MM.1S (cell line): ENCODE measurements around the gene RAB6C.
"Not testable (repeated sequence)": the region's sequence is repeated elsewhere in the genome, so short reads cannot be mapped to it uniquely, and the experiment has no call there.

Source experiments
- DNase-seq: peaks from one replicate; pipeline ENCODE4 v3.0.0-alpha.2; 2015
- H2AFZ ChIP-seq: fragments of 300-600 bp; sonication (generic); 2 replicates; pipeline ENCODE4 v1.6.0; 2016; ENCODE audit warnings: antibody characterized with exemption, low read length
- H3F3A ChIP-seq: fragments of 300-600 bp; sonication (generic); 2 replicates; pipeline ENCODE4 v1.6.1; 2016; ENCODE audit warnings: mild to moderate bottlenecking, antibody characterized with exemption, low read length, moderate library complexity, mixed read lengths; ENCODE audit not compliant: insufficient read depth
- H3K27ac ChIP-seq: fragments of 300-600 bp; sonication (generic); 2 replicates; pipeline ENCODE4 v1.5.1; 2016; ENCODE audit warnings: mild to moderate bottlenecking, low read length
- H3K27me3 ChIP-seq: fragments of 300-600 bp; sonication (generic); replicated peaks from 2 replicates; pipeline ENCODE4 v1.6.0; 2016; ENCODE audit warnings: low read length; ENCODE audit not compliant: insufficient read depth
- H3K36me3 ChIP-seq: fragments of 300-600 bp; sonication (generic); replicated peaks from 2 replicates; pipeline ENCODE4 v1.6.1; 2016; ENCODE audit warnings: mild to moderate bottlenecking, low read length, mixed read lengths; ENCODE audit not compliant: insufficient read depth
- H3K4me1 ChIP-seq: fragments of 300-600 bp; sonication (generic); 2 replicates; pipeline ENCODE4 v1.6.1; 2016; ENCODE audit warnings: low read length, mixed read lengths
- H3K4me2 ChIP-seq: fragments of 300-600 bp; sonication (generic); 2 replicates; pipeline ENCODE4 v1.6.0; 2016; ENCODE audit warnings: low read depth, low read length
- H3K4me3 ChIP-seq: fragments of 300-600 bp; sonication (generic); 2 replicates; pipeline ENCODE4 v1.5.1; 2016; ENCODE audit warnings: low read length, mixed read lengths
- H3K79me2 ChIP-seq: fragments of 300-600 bp; sonication (generic); 2 replicates; pipeline ENCODE4 v1.6.1; 2016; ENCODE audit warnings: mixed run types, low read length, mixed read lengths
- H3K9ac ChIP-seq: fragments of 300-600 bp; sonication (generic); 2 replicates; pipeline ENCODE4 v1.6.1; 2016; ENCODE audit warnings: low read length, mixed read lengths
- H3K9me2 ChIP-seq: fragments of 300-600 bp; sonication (generic); replicated peaks from 2 replicates; pipeline ENCODE4 v1.6.1; 2016; ENCODE audit warnings: mild to moderate bottlenecking, low read length, mixed read lengths; ENCODE audit not compliant: insufficient read depth
- H3K9me3 ChIP-seq: fragments of 300-600 bp; sonication (generic); replicated peaks from 2 replicates; pipeline ENCODE4 v1.6.1; 2016; ENCODE audit warnings: mild to moderate bottlenecking, low read length, mixed read lengths; ENCODE audit not compliant: insufficient read depth
- H4K20me1 ChIP-seq: fragments of 300-600 bp; sonication (generic); 2 replicates; pipeline ENCODE4 v1.6.1; 2016; ENCODE audit warnings: mild to moderate bottlenecking, low read length, moderate library complexity, mixed read lengths; ENCODE audit not compliant: insufficient read depth
- EZH2 ChIP-seq: fragments of 300-600 bp; sonication (generic); optimal IDR thresholded peaks from 2 replicates; pipeline ENCODE3; 2017; ENCODE audit warnings: low read depth, mild to moderate bottlenecking, antibody characterized with exemption, low read length, mixed read lengths
- EZH2phosphoT487 ChIP-seq: fragments of 300-600 bp; sonication (generic); IDR thresholded peaks from 2 replicates; pipeline ENCODE4 v1.6.1; 2018; ENCODE audit warnings: antibody characterized with exemption, low read length
- TF ChIP-seq, protein P1 (sequence below): fragments of 300-600 bp; sonication (generic); IDR thresholded peaks from 2 replicates; pipeline ENCODE4 v1.5.1; 2016; ENCODE audit warnings: antibody characterized with exemption, low read length, mixed read lengths

The RAB6C gene

DNA sequence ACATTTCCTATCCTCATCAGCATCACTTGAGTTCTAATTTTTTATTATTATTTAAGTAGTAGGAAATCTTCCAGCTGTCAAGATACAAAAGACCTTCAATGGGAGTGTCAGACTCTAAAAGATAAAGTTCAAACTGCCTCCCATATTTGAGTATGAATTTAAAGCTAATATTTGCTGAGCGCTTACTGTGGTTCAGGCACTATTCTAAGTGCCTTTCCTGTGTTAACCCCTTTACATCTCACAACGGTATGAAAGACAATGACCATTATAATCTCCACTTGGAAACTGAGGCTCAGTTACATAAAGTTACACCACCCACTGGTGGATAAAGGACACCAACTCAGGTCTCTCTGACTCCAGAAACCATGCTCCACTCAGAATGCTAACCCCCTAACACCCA is 39.9 kb downstream of the RAB6C start:
- H4K20me1 ChIP-seq, result no peaks in the 10 kb centered on the region
- H3K9me2 ChIP-seq, result no peaks in the 10 kb centered on the region
- H3K9ac ChIP-seq, result no peak overlapping the region
- TF ChIP-seq, protein P1, sequence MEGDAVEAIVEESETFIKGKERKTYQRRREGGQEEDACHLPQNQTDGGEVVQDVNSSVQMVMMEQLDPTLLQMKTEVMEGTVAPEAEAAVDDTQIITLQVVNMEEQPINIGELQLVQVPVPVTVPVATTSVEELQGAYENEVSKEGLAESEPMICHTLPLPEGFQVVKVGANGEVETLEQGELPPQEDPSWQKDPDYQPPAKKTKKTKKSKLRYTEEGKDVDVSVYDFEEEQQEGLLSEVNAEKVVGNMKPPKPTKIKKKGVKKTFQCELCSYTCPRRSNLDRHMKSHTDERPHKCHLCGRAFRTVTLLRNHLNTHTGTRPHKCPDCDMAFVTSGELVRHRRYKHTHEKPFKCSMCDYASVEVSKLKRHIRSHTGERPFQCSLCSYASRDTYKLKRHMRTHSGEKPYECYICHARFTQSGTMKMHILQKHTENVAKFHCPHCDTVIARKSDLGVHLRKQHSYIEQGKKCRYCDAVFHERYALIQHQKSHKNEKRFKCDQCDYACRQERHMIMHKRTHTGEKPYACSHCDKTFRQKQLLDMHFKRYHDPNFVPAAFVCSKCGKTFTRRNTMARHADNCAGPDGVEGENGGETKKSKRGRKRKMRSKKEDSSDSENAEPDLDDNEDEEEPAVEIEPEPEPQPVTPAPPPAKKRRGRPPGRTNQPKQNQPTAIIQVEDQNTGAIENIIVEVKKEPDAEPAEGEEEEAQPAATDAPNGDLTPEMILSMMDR, result no peak
- TF ChIP-seq EZH2phosphoT487, result no peak
- TF ChIP-seq EZH2, result no peak
- H3K4me3 ChIP-seq, result no peak overlapping the region
- H3K4me2 ChIP-seq, result no peak overlapping the region
- no peak overlapping the region for H2AFZ ChIP-seq
- no peaks in the 10 kb centered on the region for H3K79me2 ChIP-seq
- H3K27ac ChIP-seq, result no peak overlapping the region
- no peaks in the 10 kb centered on the region for H3K4me1 ChIP-seq
- H3K27me3 ChIP-seq, result no peaks in the 10 kb centered on the region
- DNase-seq, result no peak
- H3K36me3 ChIP-seq, result no peaks in the 10 kb centered on the region
- no peaks in the 10 kb centered on the region for H3F3A ChIP-seq
- H3K9me3 ChIP-seq, result no peaks in the 10 kb centered on the region

DNA sequence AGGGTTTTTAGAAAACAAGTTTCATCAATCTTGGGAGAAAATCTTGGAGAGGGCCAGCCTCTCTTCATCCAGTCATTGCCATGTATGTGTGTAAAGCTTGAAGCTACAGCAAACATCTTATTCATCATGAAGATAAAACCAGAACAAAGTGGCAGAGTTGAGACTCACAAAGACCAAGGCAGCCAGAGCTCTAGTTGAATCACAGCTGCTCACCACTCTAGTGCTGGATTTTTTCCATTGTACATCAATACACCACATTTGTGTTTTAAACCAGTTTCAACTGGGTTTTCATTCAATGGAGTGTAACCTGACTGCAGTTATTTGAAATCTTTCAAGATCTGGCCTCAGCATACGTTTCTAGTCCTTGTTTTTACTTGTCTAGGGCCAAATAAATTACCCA is 40.6 kb downstream of the RAB6C start:
- not testable (repeated sequence) for H3K9ac ChIP-seq, H3K27me3 ChIP-seq, H2AFZ ChIP-seq, DNase-seq, H3K27ac ChIP-seq, H3K36me3 ChIP-seq, H3K4me3 ChIP-seq, H3K9me2 ChIP-seq, H3K79me2 ChIP-seq, H3K9me3 ChIP-seq, H3K4me1 ChIP-seq, H3F3A ChIP-seq, H3K4me2 ChIP-seq, H4K20me1 ChIP-seq

DNA sequence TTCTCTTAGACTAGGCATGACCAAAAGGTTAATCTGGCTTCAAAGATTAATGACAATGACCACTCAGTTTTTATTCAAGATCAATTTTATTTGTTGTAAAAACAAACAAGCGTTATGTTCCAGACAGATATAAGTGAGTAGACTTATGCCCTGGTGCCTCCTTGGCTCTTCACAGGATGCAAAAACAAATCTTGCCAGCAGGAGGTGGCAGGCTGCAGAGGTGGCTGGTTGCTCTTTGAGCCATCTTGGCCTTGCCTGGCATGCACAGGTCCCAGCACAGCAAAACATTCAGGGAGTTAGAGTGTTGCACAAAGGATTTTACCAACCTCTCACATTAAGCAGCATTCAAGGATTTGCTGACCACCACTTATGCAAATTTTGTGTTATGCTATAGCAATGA is 46.5 kb downstream of the RAB6C start:
- H3K36me3 ChIP-seq, H3F3A ChIP-seq, H4K20me1 ChIP-seq, H3K27me3 ChIP-seq, H3K4me3 ChIP-seq, H3K79me2 ChIP-seq, H3K9ac ChIP-seq, H3K27ac ChIP-seq, H3K4me1 ChIP-seq, H3K4me2 ChIP-seq, H3K9me3 ChIP-seq, H2AFZ ChIP-seq, H3K9me2 ChIP-seq: not testable (repeated sequence)
- peak; percentile 25 for DNase-seq
- TF ChIP-seq, protein P1, result peak; percentile 9; the same call in 1 of the 2 replicates
